Keratinocyte (primary cell): ENCODE measurements around the gene OR4B1. TPM values are rescaled to one million over a fixed set of nuclear protein-coding genes. Genes with fewer than 3 reads are reported as not detected.

Experiments
- DNase-seq: peaks from one replicate; pipeline ENCODE4 v3.0.0-alpha.2; 2011; ENCODE audit warnings: low read depth, missing footprints, low spot score
- FAIRE-seq: peaks from 2 replicates; lab custom pipeline; 2011; peaks lifted over from hg19 to GRCh38; lab: Jason Lieb, UNC
- H2AFZ ChIP-seq: 2 replicates; pipeline ENCODE4 v1.6.0; 2012; ENCODE audit warnings: low read length, control low read depth, inconsistent platforms; ENCODE audit not compliant: control insufficient read depth
- H3K27ac ChIP-seq: 2 replicates; pipeline ENCODE4 v1.5.1; 2011; ENCODE audit warnings: low read length; ENCODE audit not compliant: control insufficient read depth, insufficient read depth
- H3K27me3 ChIP-seq: 3 replicates; pipeline ENCODE4 v1.6.0; 2011; ENCODE audit warnings: low read length; ENCODE audit not compliant: control insufficient read depth, insufficient read depth; ENCODE audit errors: extremely low read depth
- H3K36me3 ChIP-seq, 2 experiments: 2 replicates in 1 of 2; 3 replicates in 1 of 2; pipeline ENCODE4 v1.5.1; 2011; ENCODE audit warnings: low read length in 2 of 2, mild to moderate bottlenecking in 1 of 2; ENCODE audit not compliant: control insufficient read depth in 2 of 2, insufficient read depth in 2 of 2; ENCODE audit errors: extremely low read depth in 1 of 2
- H3K4me1 ChIP-seq: 3 replicates; pipeline ENCODE4 v1.5.1; 2011; ENCODE audit warnings: low read length; ENCODE audit not compliant: control insufficient read depth, insufficient read depth; ENCODE audit errors: extremely low read depth
- H3K4me2 ChIP-seq: 3 replicates; pipeline ENCODE4 v1.6.0; 2011; ENCODE audit warnings: low read depth, low read length; ENCODE audit not compliant: control insufficient read depth, insufficient read depth; ENCODE audit errors: extremely low read depth
- H3K4me3 ChIP-seq, 3 experiments: fragments of 200-600 bp in 1 of 3; sonication (generic) in 1 of 3; 2 replicates in 2 of 3; 3 replicates in 1 of 3; pipeline ENCODE4 v1.5.1; 2011 to 2016; ENCODE audit warnings: low read length in 3 of 3, mild to moderate bottlenecking in 3 of 3, control low read depth in 2 of 3, inconsistent platforms in 1 of 3, low read depth in 1 of 3, mixed read lengths in 1 of 3, mixed run types in 1 of 3, moderate library complexity in 1 of 3; ENCODE audit not compliant: control insufficient read depth in 2 of 3, insufficient read depth in 2 of 3; ENCODE audit errors: extremely low read depth in 1 of 3
- H3K79me2 ChIP-seq: 2 replicates; pipeline ENCODE4 v1.6.0; 2012; ENCODE audit warnings: low read length; ENCODE audit not compliant: control insufficient read depth, insufficient read depth
- H3K9ac ChIP-seq: 3 replicates; pipeline ENCODE4 v1.6.0; 2011; ENCODE audit warnings: low read length; ENCODE audit not compliant: control insufficient read depth, insufficient read depth; ENCODE audit errors: extremely low read depth
- H3K9me1 ChIP-seq: 3 replicates; pipeline ENCODE4 v1.6.0; 2011; ENCODE audit warnings: low read length; ENCODE audit not compliant: control insufficient read depth, insufficient read depth; ENCODE audit errors: extremely low read depth
- H3K9me3 ChIP-seq: 2 replicates; pipeline ENCODE4 v1.5.1; 2012; ENCODE audit warnings: low read depth, low read length; ENCODE audit not compliant: control insufficient read depth
- H4K20me1 ChIP-seq: 3 replicates; pipeline ENCODE4 v1.6.0; 2011; ENCODE audit warnings: low read length; ENCODE audit not compliant: control insufficient read depth, insufficient read depth; ENCODE audit errors: extremely low read depth
- EZH2 ChIP-seq: IDR thresholded peaks from one replicate; pipeline ENCODE4 v1.6.1; 2012; ENCODE audit warnings: inconsistent platforms, mild to moderate bottlenecking, low read length, moderate library complexity
- dilution Hi-C: fragments of 300-500 bp; cut with MboI; formaldehyde crosslinking; loops from one replicate; pipeline ENCODE4 v1.7.0; 2020; ENCODE audit warnings: low sequenced_read_pairs; ENCODE audit not compliant: extremely low pct_ligation_motif_present
- polyA plus RNA-seq, 5 experiments: library from polyadenylated mRNA; depleted of rRNA in 3 of 5; stranded (reverse) in 3 of 5; stranded (forward) in 1 of 5; unstranded in 1 of 5; fragments of >200 nt; gene quantifications; 1 replicate in 1 of 5; 2 replicates in 3 of 5; 3 replicates in 1 of 5; pipeline versions ENCODE4 v1.2.1 to v1.2.3, GENCODE V29; 2011 to 2012; ENCODE audit warnings: missing spikeins in 2 of 5, low read depth in 1 of 5, low replicate concordance in 1 of 5
- TF ChIP-seq, protein P1 (sequence below), 3 experiments: IDR thresholded peaks in 1 of 3; conservative IDR thresholded peaks in 1 of 3; optimal IDR thresholded peaks in 1 of 3; 2 replicates in 2 of 3; 3 replicates in 1 of 3; pipeline versions ENCODE3 to v1.5.1; 2011; ENCODE audit warnings: low read length in 3 of 3, mild to moderate bottlenecking in 3 of 3, moderate library complexity in 2 of 3, control low read depth in 1 of 3, inconsistent platforms in 1 of 3; ENCODE audit not compliant: insufficient read depth in 2 of 3; ENCODE audit errors: extremely low read depth in 1 of 3

The OR4B1 gene
- polyA plus RNA-seq, 1 donor (not counting 4 experiments of a cell fraction or from before 2014, with no cell fraction given), result not detected

DNA sequence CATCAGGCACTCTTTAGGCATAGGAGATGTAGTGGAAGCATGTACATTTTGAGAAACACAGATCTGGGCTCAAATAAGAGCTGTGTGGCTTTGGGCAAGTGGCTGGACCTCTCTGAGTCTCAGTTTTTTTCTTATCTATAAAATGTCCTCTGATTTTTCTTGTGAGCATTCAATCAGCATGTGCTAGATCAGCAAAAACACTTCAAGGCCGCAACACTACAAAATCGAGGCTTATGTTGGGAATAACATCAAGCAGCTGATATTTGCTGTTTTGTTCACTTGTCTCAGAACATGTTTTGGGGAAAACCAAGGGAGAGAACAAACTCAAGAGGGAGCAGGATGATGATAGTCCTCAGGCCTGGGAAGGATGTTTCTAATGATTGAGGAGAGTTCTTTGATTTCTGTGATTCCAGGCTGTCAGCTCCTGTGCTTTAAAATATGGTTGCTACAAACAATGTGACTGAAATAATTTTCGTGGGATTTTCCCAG, 46.9 kb downstream of the OR4B1 start, which contains the start of gene OR4X1:
Gene OR4X1, plus strand, starts transcription at position 439 of the 489 bp plus-strand sequence. Its CDS starts 0 bp downstream, at position 439.
- no peak within 1 kb of the TSS for H3K27ac ChIP-seq
- dilution Hi-C loops, result no loop called here
- DNase-seq (no peak), FAIRE-seq (no peak)
- H3K4me3 ChIP-seq, result no peak within 1 kb of the TSS
- H3K36me3 ChIP-seq, result no peaks in the 10 kb centered on the region
- no peaks in the 10 kb centered on the region for H3K27me3 ChIP-seq
- no peaks in the 10 kb centered on the region for H3K9me3 ChIP-seq
- no peak within 1 kb of the TSS for H3K4me2 ChIP-seq
- H4K20me1 ChIP-seq, result no peaks in the 10 kb centered on the region
- H3K9ac ChIP-seq, result no peak within 1 kb of the TSS
- H2AFZ ChIP-seq, result no peak within 1 kb of the TSS
- no peaks in the 10 kb centered on the region for H3K9me1 ChIP-seq
- H3K79me2 ChIP-seq, result no peaks in the 10 kb centered on the region
- TF ChIP-seq EZH2, result no peak
- TF ChIP-seq, protein P1, sequence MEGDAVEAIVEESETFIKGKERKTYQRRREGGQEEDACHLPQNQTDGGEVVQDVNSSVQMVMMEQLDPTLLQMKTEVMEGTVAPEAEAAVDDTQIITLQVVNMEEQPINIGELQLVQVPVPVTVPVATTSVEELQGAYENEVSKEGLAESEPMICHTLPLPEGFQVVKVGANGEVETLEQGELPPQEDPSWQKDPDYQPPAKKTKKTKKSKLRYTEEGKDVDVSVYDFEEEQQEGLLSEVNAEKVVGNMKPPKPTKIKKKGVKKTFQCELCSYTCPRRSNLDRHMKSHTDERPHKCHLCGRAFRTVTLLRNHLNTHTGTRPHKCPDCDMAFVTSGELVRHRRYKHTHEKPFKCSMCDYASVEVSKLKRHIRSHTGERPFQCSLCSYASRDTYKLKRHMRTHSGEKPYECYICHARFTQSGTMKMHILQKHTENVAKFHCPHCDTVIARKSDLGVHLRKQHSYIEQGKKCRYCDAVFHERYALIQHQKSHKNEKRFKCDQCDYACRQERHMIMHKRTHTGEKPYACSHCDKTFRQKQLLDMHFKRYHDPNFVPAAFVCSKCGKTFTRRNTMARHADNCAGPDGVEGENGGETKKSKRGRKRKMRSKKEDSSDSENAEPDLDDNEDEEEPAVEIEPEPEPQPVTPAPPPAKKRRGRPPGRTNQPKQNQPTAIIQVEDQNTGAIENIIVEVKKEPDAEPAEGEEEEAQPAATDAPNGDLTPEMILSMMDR (optimal IDR thresholded peaks at IDR 0.05 in 1 of 3, IDR thresholded peaks at IDR 0.05 in 1 of 3, conservative IDR thresholded peaks at IDR 0.05 in 1 of 3; ENCODE audit: extremely low read depth in 1 of 3, insufficient read depth in 2 of 3, low read length in 3 of 3), result no peak
- H3K4me1 ChIP-seq, result no peaks in the 10 kb centered on the region

Other genes starting within 250 kb of the OR4B1 start
- 0.57 to 0.84 TPM (median 0.58 TPM) in 3 replicates for gene PTPRJ, start 236.3 kb upstream of the OR4B1 start, polyA plus RNA-seq
- not detected in 3 replicates for gene OR4X2, start 28.3 kb downstream of the OR4B1 start, polyA plus RNA-seq
- not detected in 3 replicates for gene OR4X1, start 47.1 kb downstream of the OR4B1 start, polyA plus RNA-seq
- gene OR4S1, start 89.4 kb downstream of the OR4B1 start, polyA plus RNA-seq, result not detected in 3 replicates
- gene OR4C3, start 108.1 kb downstream of the OR4B1 start, polyA plus RNA-seq, result not detected in 3 replicates
- gene OR4C5, start 149.7 kb downstream of the OR4B1 start, polyA plus RNA-seq, result not detected in 3 replicates